Spinal cord (tissue), 10 donors: Measurements from ENCODE around the gene THBS2. TPM values are rescaled to one million over a fixed set of nuclear protein-coding genes. Genes with fewer than 3 reads are reported as not detected.

Source experiments
- DNase-seq, 6 donors: peaks; one replicate each; pipeline versions ENCODE4 v3.0.0 to v3.0.0-alpha.2; 2013 to 2015; ENCODE audit warnings: low spot score in 6 of 6, low read depth in 4 of 6
- H3K27ac ChIP-seq: one replicate; pipeline ENCODE4 v1.5.1; 2013; ENCODE audit warnings: low read depth, low read length, control low read depth
- H3K27me3 ChIP-seq: one replicate; pipeline ENCODE4 v1.6.1; 2013; ENCODE audit warnings: low read length; ENCODE audit not compliant: control insufficient read depth, insufficient read depth
- H3K36me3 ChIP-seq: one replicate; pipeline ENCODE4 v1.6.1; 2013; ENCODE audit warnings: low read length; ENCODE audit not compliant: control insufficient read depth, insufficient read depth
- H3K4me1 ChIP-seq: one replicate; pipeline ENCODE4 v1.6.1; 2013; ENCODE audit warnings: low read length; ENCODE audit not compliant: control insufficient read depth, insufficient read depth
- H3K4me3 ChIP-seq: one replicate; pipeline ENCODE4 v1.5.1; 2013; ENCODE audit warnings: low read depth, low read length, control low read depth
- H3K9me3 ChIP-seq: one replicate; pipeline ENCODE4 v1.6.1; 2013; ENCODE audit warnings: low read length; ENCODE audit not compliant: control insufficient read depth, insufficient read depth
- WGBS: methylation state at CpG from one replicate; pipeline ENCODE4 v1.1.5; 2013; ENCODE audit warnings: missing lambda C conversion rate; ENCODE audit not compliant: insufficient coverage; 5-methylcytosine and 5-hydroxymethylcytosine counted together
- polyA plus RNA-seq, 2 donors: library from polyadenylated mRNA; unstranded; fragments of 120-200 nt; gene quantifications; one replicate each; pipeline ENCODE4 v1.2.1, GENCODE V29; 2013; ENCODE audit not compliant: insufficient read length in 2 of 2
- total RNA-seq, 2 donors: library from RNA; depleted of rRNA in 1 of 2; stranded (reverse); fragments of 120-200 nt in 1 of 2; fragments of >200 nt in 1 of 2; gene quantifications; one replicate each; pipeline versions ENCODE4 v1.2.3 to v1.2.4, GENCODE V29; 2013 to 2014
- donor health status: healthy.

The THBS2 gene
- total and polyA plus RNA-seq, 4 donors = 44.3 to 99.4 (median 70.0) TPM

- Histone ChIP-seq H3K36me3 (no peaks in the 10 kb centered on the region), H3K9me3 (no peaks in the 10 kb centered on the region), H3K27ac (no peak overlapping the region), H3K4me3 (no peak overlapping the region), H3K4me1 (peaks cover 8% of the 10 kb centered on the region), H3K27me3 (no peaks in the 10 kb centered on the region)
- no peak for DNase-seq
- 96% methylated on average over 31 of the region's 37 CpGs for WGBS
Observed at GRCh38 chr6:169167581-169168301, 85.9 kb downstream of the THBS2 start.

- 94% methylated on average over 39 of the region's 40 CpGs for WGBS
- Histone ChIP-seq H3K36me3 (no peaks in the 10 kb centered on the region), H3K4me1 (peaks cover 10% of the 10 kb centered on the region), H3K27ac (no peak overlapping the region), H3K9me3 (no peaks in the 10 kb centered on the region), H3K27me3 (no peaks in the 10 kb centered on the region), H3K4me3 (no peak overlapping the region)
- no peak for DNase-seq
Observed at GRCh38 chr6:169166896-169167580, 86.6 kb downstream of the THBS2 start.
